GM21526 (cell line): ENCODE results near the gene OR8A1.
A peak's percentile ranks its signal among the peaks of the same experiment; 100 is the strongest.
"Not testable (repeated sequence)": the region's sequence is repeated elsewhere in the genome, so short reads cannot be mapped to it uniquely, and the experiment has no call there.

Experiments
- ATAC-seq: cut with Tn5 transposase; IDR thresholded peaks from one replicate; pipeline ENCODE4 v1.9.1; 2021; ENCODE audit warnings: moderate library complexity; ENCODE audit not compliant: unreplicated experiment, low FRiP score

OR8A1 gene

GRCh38 chr11:124591430-124591829, 21.6 kb downstream of the OR8A1 start:
- ATAC-seq, result no peak

GRCh38 chr11:124592627-124593026, 22.8 kb downstream of the OR8A1 start:
- ATAC-seq, result no peak

GRCh38 chr11:124595302-124595701, 25.5 kb downstream of the OR8A1 start:
- no peak for ATAC-seq

DNA sequence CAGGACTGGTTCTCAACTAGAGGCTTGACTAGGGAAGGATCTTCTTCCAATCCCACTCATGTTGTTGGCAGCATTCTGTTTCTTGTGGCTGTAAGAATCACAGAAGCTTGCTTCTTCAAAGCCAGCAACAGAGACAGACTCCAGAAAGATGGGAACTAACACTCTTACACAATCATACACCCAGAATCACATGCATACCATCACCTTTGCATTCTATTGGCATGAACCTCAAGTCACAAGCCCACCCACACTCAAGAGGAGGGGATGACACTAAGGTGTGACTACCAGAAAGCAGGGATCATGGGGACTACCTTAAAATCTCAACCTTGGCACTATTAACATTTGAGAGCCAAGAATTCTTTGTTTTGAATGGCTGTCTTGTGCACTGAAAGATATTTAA, 27.8 kb downstream of the OR8A1 start:
- ATAC-seq, result no peak

- ATAC-seq, result no peak
Observed at GRCh38 chr11:124600621-124601320, 31.0 kb downstream of the OR8A1 start.

DNA sequence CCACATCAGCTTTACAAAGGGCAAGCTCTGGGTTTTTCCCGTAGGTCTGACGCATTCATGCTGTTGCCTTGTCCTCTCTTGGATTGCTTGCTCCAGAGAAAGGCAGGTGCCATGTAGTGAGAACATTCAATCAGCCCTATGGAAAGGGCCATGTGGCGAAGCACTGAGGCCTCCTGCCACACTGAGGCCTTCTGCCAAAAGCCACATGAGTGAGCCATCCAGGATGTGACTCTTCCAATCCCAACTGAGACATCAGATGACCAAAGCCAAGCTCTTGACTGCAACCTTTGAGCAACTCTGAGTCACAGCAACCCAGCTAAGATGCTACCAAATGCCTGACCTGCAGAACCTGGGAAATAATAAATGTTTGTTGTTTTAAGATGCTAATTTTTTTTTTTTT, 32.4 kb downstream of the OR8A1 start:
- no peak for ATAC-seq

- not testable (repeated sequence) for ATAC-seq
Observed at GRCh38 chr11:124602723-124603122, 32.9 kb downstream of the OR8A1 start.

DNA sequence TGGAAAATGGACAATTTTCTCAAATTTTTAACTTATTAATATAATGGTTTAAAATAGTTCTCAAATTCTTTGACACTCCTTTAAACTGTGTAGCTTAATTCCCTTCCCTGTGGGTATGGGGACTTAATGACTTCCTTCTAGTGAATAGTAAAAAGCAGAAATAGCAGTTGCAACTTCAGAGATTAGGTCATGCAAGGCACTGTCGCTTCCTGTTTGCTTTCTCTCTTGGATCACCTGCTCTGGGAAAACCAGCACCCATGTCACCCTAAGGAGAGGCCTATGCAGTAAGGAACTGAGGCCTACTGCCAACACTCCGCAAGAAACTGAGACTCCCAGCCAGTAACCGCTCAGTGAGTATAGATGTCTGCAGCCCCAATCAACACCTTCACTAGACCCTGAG, 35.9 kb downstream of the OR8A1 start:
- ATAC-seq, result no peak

DNA sequence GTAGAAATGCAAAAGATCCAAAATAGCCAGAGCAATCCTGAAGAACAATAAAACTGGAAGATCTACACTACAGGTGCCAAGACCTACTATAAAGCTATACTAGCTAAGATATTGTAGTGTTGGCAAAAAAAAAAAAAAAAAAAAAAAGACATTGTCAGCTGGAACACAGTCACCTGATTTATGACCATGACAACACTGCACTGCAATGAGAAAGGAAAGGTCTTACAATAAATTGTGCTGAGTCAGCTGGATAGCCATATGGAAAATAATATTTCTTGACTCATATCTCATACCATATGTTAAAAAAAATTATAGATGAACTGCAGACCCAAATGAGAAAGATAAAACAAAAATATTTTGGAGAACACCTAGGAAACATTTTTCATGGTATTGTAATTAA, 38.4 kb downstream of the OR8A1 start:
- no peak for ATAC-seq

DNA sequence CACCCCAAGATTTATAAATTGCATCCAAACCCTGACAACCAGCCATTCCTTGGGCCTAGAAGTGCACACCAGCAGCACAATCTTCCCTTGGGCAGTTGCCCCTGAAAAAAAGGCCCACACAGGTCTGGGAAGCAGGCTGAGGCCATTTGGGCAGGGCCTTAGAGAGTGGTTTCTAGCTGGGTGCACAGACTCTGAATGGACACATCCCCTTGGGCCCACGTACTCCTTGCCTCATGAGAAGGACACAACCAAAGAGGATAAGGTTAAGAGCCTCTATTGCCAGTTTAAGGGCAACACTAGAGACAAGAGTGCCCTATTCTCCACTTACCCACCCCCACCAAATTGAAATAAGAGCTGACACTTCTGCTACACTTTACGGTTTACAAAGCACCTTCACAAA, 40.5 kb downstream of the OR8A1 start:
- no peak for ATAC-seq

- no peak for ATAC-seq
Observed at GRCh38 chr11:124611064-124611463, 41.3 kb downstream of the OR8A1 start, which contains the start of gene PANX3. Gene PANX3 (plus strand): TSS chr11:124611428. CDS start chr11:124611557, 129 bp downstream.

GRCh38 chr11:124612045-124612444, 42.2 kb downstream of the OR8A1 start:
- ATAC-seq, result peak; percentile 70

DNA sequence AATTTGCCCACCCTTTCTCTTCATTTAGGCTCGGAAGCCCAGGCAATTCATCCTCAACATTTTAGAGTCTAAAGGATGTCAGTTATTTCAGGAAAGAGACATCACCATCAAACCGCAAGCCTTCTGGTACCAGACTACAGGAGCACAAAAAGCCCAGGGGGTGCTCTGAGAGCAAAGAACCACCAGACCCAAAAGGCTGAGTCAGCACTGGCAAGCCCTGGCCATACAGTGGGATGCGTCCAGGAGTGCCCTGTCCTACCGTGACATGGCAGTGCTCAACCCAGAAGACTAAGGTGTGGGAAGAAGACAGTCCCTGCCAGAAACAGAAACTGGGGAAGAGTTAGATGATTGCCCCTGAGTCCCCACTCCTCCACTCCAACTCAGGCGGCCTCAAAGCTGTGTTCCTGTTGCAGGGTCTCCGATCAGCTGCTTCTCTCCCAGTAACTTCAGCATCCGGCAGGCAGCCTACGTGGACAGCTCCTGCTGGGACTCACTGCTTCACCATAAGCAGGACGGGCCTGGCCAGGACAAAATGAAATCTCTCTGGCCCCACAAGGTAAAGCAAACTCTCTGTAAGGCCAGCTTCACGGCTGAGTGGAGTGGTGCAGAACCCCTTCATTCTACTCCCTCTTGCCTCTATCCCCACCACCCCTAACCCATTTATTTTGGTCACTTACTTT, 42.9 kb downstream of the OR8A1 start:
- ATAC-seq, result no peak

GRCh38 chr11:124618863-124619262, 49.1 kb downstream of the OR8A1 start:
- no peak for ATAC-seq
